ENCODE measurements around the gene SGPP1. TPM values are rescaled to one million over a fixed set of nuclear protein-coding genes. Genes with fewer than 3 reads are reported as not detected.
A peak's percentile ranks its signal among the peaks of the same experiment; 100 is the strongest.

SGPP1 gene
- total RNA-seq, 2 experiments from 2014 or later, result 21.0 to 35.4 TPM

DNA sequence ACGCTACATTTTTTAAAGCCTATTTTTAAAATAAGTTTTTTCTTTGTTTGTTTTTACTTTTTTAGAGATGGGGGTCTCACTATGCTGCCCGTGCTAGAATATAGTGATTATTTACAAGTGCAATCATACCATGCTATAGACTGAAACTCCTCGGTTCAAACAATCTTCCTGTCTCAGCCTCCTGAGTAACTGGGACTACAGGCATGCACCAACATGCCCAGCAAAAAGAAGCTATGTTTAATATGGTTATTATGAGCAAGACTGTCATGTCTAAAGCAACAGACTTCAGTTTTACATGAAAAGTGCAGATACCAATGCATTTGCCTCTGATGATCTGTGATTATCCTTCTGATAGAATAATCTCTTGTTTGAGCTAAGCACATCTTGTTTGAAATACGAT is 45.6 kb upstream of the SGPP1 start:
- no peak overlapping the region for H2AFZ ChIP-seq (ENCODE audit: low read length)
- no peaks in the 10 kb centered on the region for H3K79me2 ChIP-seq (ENCODE audit: insufficient read depth, low read depth, low read length)
- H3K27ac ChIP-seq (ENCODE audit: low read depth, low read length, poor library complexity, severe bottlenecking), result no peak overlapping the region
- no peak for DNase-seq (ENCODE audit: low spot score)
- no peak overlapping the region for H3K4me3 ChIP-seq (ENCODE audit: low read depth, low read length, poor library complexity, severe bottlenecking)
- H3K36me3 ChIP-seq (ENCODE audit: insufficient read depth, low read length), result no peaks in the 10 kb centered on the region
- CTCF ChIA-PET (ENCODE audit: unreplicated experiment), result no interaction called here
- BruUV-seq (replicated peaks), result no TSS peak
- no peaks in the 10 kb centered on the region for H3K9me3 ChIP-seq (ENCODE audit: low read length)
- no peaks in the 10 kb centered on the region for H4K20me1 ChIP-seq (ENCODE audit: insufficient read depth, low read length)
- POLR2A ChIA-PET, result interaction anchor here (0.7 to 0.9 kb wide), 2 partner anchors 8 to 139 kb away, joined by 3 to 4 read pairs; no protein-coding TSS in a partner anchor
- no peak for TF ChIP-seq CTCF (conservative IDR thresholded peaks at IDR 0.05; ENCODE audit: low read length)
- no peak for TF ChIP-seq EZH2phosphoT487 (IDR thresholded peaks at IDR 0.05; ENCODE audit: borderline replicate concordance, low read depth, low read length)
- no peaks in the 10 kb centered on the region for H3K9me2 ChIP-seq (ENCODE audit: insufficient read depth, low read length)
- intact Hi-C loops (cut with micrococcal nuclease; ENCODE audit: unreplicated experiment), result no loop called here
- no peaks in the 10 kb centered on the region for H3K4me1 ChIP-seq (ENCODE audit: insufficient read depth, low read length, poor library complexity, severe bottlenecking)
- H3K4me2 ChIP-seq (ENCODE audit: low read length), result no peak overlapping the region

DNA sequence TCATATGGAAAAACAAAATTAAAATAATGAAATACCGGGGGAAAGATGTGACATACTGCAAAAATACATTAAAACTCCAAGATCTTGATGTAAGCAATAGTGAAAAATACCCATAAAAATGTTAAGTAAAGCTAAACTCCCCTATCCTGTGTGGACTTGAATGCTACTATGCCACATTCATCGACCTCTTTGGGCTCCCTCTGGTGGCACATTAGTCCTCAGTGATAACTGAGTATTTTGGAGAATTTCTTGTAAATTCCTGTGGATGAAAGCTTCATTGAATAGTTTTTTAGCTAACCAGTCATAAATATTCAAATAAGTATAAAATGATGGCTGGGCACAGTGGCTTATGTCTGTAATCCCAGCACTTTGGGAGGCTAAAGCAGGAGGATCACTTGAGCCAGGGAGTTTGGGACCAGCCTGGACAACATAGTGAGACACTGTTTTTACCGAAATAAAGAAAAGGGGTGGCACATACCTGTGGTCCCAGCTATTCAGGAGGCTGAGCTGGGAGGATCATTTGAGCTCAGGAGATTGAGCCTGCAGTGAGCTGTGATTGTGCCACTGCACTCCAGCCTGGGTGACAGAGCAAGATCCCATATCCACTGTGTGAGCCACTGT is 42.4 kb upstream of the SGPP1 start:
- no peak overlapping the region for H3K27ac ChIP-seq (ENCODE audit: low read depth, low read length, poor library complexity, severe bottlenecking)
- H3K79me2 ChIP-seq (ENCODE audit: insufficient read depth, low read depth, low read length), result no peaks in the 10 kb centered on the region
- peak; percentile 77 for DNase-seq (ENCODE audit: low spot score)
- no peaks in the 10 kb centered on the region for H3K4me1 ChIP-seq (ENCODE audit: insufficient read depth, low read length, poor library complexity, severe bottlenecking)
- H3K36me3 ChIP-seq (ENCODE audit: insufficient read depth, low read length), result no peaks in the 10 kb centered on the region
- ChIA-PET POLR2A (interaction anchor here (0.6 to 1.5 kb wide), 7 partner anchors 13 to 717 kb away, joined by 3 to 4 read pairs (median 4); partner anchors contain the start of gene WDR89), CTCF (ENCODE audit: unreplicated experiment) (interaction anchor here (1.0 to 1.2 kb wide), 2 partner anchors 45 to 380 kb away, joined by 3 read pairs; no protein-coding TSS in a partner anchor)
- H4K20me1 ChIP-seq (ENCODE audit: insufficient read depth, low read length), result no peaks in the 10 kb centered on the region
- TF ChIP-seq CTCF (conservative IDR thresholded peaks at IDR 0.05; ENCODE audit: low read length) (peak; percentile 94), EZH2phosphoT487 (IDR thresholded peaks at IDR 0.05; ENCODE audit: borderline replicate concordance, low read depth, low read length) (no peak)
- no TSS peak for BruUV-seq (replicated peaks)
- H3K9me2 ChIP-seq (ENCODE audit: insufficient read depth, low read length), result no peaks in the 10 kb centered on the region
- no peak overlapping the region for H3K4me3 ChIP-seq (ENCODE audit: low read depth, low read length, poor library complexity, severe bottlenecking)
- intact Hi-C loops (cut with micrococcal nuclease; ENCODE audit: unreplicated experiment), result loop anchor here (1.0 to 2.0 kb wide), 3 partner anchors 42 to 381 kb away; partner anchors contain the start of gene SGPP1
- no peak overlapping the region for H2AFZ ChIP-seq (ENCODE audit: low read length)
- no peak overlapping the region for H3K4me2 ChIP-seq (ENCODE audit: low read length)
- H3K9me3 ChIP-seq (ENCODE audit: low read length), result no peaks in the 10 kb centered on the region

GRCh38 chr14:63766611-63767010 is 38.7 kb upstream of the SGPP1 start:
- DNase-seq (ENCODE audit: low spot score), result no peak
- CTCF ChIA-PET (ENCODE audit: unreplicated experiment), result no interaction called here
- Histone ChIP-seq H3K9me2 (ENCODE audit: insufficient read depth, low read length) (no peaks in the 10 kb centered on the region), H3K27ac (ENCODE audit: low read depth, low read length, poor library complexity, severe bottlenecking) (no peak overlapping the region), H2AFZ (ENCODE audit: low read length) (no peak overlapping the region), H3K4me1 (ENCODE audit: insufficient read depth, low read length, poor library complexity, severe bottlenecking) (no peaks in the 10 kb centered on the region), H3K4me2 (ENCODE audit: low read length) (no peak overlapping the region), H3K4me3 (ENCODE audit: low read depth, low read length, poor library complexity, severe bottlenecking) (no peak overlapping the region), H3K36me3 (ENCODE audit: insufficient read depth, low read length) (no peaks in the 10 kb centered on the region), H4K20me1 (ENCODE audit: insufficient read depth, low read length) (no peaks in the 10 kb centered on the region), H3K9me3 (ENCODE audit: low read length) (no peaks in the 10 kb centered on the region), H3K79me2 (ENCODE audit: insufficient read depth, low read depth, low read length) (no peaks in the 10 kb centered on the region)
- intact Hi-C loops (cut with micrococcal nuclease; ENCODE audit: unreplicated experiment), result no loop called here
- BruUV-seq (replicated peaks), result no TSS peak
- no peak for TF ChIP-seq CTCF (conservative IDR thresholded peaks at IDR 0.05; ENCODE audit: low read length)
- TF ChIP-seq EZH2phosphoT487 (IDR thresholded peaks at IDR 0.05; ENCODE audit: borderline replicate concordance, low read depth, low read length), result no peak
- POLR2A ChIA-PET, result interaction anchor here (0.5 kb wide), 1 partner anchor 9 kb away, joined by 11 read pairs; no protein-coding TSS in a partner anchor
